ENCODE results near the gene PRC1. TPM values are rescaled to one million over a fixed set of nuclear protein-coding genes. Genes with fewer than 3 reads are reported as not detected.
"Not testable (repeated sequence)": the region's sequence is repeated elsewhere in the genome, so short reads cannot be mapped to it uniquely, and the experiment has no call there.

PRC1 gene
- polyA plus RNA-seq, 1 donor: 40.0 TPM

DNA sequence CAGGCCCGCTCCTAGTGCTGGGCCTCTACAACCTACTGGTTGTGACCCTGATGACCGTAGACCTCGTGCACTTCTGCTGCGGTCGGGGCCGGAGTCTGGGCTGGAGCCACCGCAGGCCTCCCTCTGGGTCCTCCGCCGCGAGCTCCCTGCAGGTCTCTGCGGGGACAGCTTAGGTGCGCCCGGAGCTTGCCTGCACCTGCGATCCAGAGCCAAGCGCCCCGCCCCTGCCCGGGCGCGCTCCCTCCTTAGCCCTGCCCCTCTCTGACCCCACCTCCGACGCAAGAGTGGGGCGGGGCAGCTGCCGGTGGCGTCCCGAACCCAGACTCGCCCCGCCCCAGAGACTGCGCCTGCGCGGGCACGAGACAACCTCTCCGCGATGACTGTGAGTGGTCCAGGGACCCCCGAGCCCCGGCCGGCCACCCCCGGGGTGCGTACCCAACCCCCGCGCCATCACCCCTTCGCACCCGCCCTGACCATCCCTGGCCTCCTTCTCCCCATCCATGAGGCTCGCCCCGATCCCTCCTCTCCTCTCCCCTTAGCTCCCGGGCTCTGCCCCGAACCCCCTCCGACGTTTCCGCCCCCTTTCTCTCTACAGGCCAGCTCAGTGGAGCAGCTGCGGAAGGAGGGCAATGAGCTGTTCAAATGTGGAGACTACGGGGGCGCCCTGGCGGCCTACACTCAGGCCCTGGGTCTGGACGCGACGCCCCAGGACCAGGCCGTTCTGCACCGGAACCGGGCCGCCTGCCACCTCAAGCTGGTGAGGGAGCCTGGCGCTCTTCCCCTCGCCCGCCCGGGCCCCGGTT lies 59.2 kb downstream of the PRC1 start, which contains the start of gene UNC45A:
TSS of gene UNC45A (plus strand) at position 337 of the 803 bp plus-strand sequence. CDS start at position 377, 40 bp downstream.
- H3K36me3 ChIP-seq (ENCODE audit: control insufficient read depth, insufficient read depth, low read length): peaks cover 22% of the 10 kb centered on the region
- H3K9me3 ChIP-seq (ENCODE audit: control insufficient read depth, low read depth, low read length): no peaks in the 10 kb centered on the region
- WGBS (ENCODE audit: insufficient coverage, low lambda C conversion rate): no CpG with 5 or more reads among the region's 65 CpGs
- H3K4me3 ChIP-seq (ENCODE audit: low read length): peak within 1 kb of the TSS; percentile 85
- peaks cover 31% of the 10 kb centered on the region for H3K4me1 ChIP-seq (ENCODE audit: control insufficient read depth, insufficient read depth, low read length)
- DNase-seq: peak; percentile 95 to 96
- H3K27ac ChIP-seq (ENCODE audit: low read length): peak within 1 kb of the TSS; percentile 69
- H3K27me3 ChIP-seq (ENCODE audit: control insufficient read depth, insufficient read depth, low read length): no peaks in the 10 kb centered on the region

DNA sequence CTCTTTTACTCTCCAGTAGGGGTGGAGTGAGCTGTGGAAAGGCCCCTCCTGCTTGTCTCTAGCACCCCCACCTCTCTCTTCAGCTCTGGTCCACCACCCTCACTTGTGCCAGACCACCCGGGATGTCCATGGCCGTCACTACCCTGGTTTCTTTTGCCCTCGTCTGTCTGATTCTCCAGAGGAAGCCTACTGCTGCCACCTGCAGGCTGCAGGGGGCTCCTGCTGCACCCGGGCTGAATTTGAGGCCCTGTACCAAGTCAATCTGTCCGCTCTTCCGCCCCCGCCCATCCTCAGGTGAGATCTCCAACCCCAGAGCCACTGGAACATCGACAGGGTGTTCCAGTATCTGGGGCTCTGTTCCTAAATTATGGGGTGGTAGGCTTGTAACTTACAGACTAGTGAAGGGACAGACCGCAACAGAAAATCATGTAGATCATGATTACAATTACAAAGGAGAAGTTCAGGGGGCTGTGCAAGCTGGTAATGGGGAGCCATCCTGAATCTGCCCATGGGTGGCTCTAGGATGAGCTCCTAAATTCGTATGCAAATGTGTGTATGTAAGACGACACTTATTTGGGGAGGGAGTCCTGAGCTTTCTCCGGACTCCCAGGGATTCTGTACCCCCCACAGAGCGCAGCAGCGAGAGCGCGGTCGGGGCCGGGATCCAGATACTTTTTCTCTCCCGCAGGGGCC lies 59.9 kb downstream of the PRC1 start:
- DNase-seq: peak; percentile 85 to 86
- no peaks in the 10 kb centered on the region for H3K9me3 ChIP-seq (ENCODE audit: control insufficient read depth, low read depth, low read length)
- H3K27ac ChIP-seq (ENCODE audit: low read length): peak overlapping the region; percentile 69
- WGBS (ENCODE audit: insufficient coverage, low lambda C conversion rate): no CpG with 5 or more reads among the region's 19 CpGs
- no peaks in the 10 kb centered on the region for H3K27me3 ChIP-seq (ENCODE audit: control insufficient read depth, insufficient read depth, low read length)
- H3K36me3 ChIP-seq (ENCODE audit: control insufficient read depth, insufficient read depth, low read length): peaks cover 14% of the 10 kb centered on the region
- H3K4me1 ChIP-seq (ENCODE audit: control insufficient read depth, insufficient read depth, low read length): peaks cover 31% of the 10 kb centered on the region
- H3K4me3 ChIP-seq (ENCODE audit: low read length): peak overlapping the region; percentile 85

DNA sequence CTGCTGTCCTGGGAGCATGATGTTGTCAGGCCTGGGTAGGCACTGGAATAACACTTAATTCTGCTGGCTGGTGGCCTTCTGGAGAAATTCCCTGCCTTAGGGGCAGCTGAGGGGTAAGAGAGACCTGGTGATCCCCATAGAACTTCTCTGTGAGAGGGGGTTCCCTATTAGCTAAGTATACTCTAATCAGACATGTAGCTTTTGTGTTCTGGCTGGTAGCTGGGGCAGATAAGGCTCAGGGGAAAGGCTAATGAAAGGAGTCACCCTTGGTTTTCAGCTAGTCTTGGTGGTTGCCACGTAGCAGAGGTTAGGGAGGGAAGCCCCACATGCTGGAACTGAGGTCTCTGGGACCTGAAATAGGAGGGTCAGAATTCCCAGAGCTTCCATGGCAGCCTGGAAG lies 61.0 kb downstream of the PRC1 start:
- no peak overlapping the region for H3K27ac ChIP-seq (ENCODE audit: low read length)
- no peak overlapping the region for H3K4me3 ChIP-seq (ENCODE audit: low read length)
- no CpG with 5 or more reads among the region's 1 CpG for WGBS (ENCODE audit: insufficient coverage, low lambda C conversion rate)
- H3K9me3 ChIP-seq (ENCODE audit: control insufficient read depth, low read depth, low read length): no peaks in the 10 kb centered on the region
- peaks cover 31% of the 10 kb centered on the region for H3K4me1 ChIP-seq (ENCODE audit: control insufficient read depth, insufficient read depth, low read length)
- no peaks in the 10 kb centered on the region for H3K27me3 ChIP-seq (ENCODE audit: control insufficient read depth, insufficient read depth, low read length)
- peaks cover 8% of the 10 kb centered on the region for H3K36me3 ChIP-seq (ENCODE audit: control insufficient read depth, insufficient read depth, low read length)
- DNase-seq: no peak

DNA sequence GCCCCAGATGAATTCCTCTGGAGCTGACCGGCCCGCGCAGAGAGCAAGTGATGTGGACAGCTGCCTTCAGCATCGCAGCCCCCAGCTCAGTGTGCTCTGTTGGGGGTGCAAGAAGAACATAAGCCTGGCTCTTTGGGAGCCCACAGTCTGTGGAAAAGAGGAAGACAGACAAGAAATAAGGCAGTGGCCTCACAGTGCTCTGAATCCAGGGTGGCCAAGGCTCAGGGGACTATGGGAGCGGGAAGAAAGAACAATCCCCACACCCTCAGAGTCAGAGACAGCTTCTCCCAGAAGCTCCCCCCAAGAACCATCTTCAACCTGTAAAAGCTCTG lies 61.7 kb downstream of the PRC1 start:
- no peak overlapping the region for H3K4me3 ChIP-seq (ENCODE audit: low read length)

DNA sequence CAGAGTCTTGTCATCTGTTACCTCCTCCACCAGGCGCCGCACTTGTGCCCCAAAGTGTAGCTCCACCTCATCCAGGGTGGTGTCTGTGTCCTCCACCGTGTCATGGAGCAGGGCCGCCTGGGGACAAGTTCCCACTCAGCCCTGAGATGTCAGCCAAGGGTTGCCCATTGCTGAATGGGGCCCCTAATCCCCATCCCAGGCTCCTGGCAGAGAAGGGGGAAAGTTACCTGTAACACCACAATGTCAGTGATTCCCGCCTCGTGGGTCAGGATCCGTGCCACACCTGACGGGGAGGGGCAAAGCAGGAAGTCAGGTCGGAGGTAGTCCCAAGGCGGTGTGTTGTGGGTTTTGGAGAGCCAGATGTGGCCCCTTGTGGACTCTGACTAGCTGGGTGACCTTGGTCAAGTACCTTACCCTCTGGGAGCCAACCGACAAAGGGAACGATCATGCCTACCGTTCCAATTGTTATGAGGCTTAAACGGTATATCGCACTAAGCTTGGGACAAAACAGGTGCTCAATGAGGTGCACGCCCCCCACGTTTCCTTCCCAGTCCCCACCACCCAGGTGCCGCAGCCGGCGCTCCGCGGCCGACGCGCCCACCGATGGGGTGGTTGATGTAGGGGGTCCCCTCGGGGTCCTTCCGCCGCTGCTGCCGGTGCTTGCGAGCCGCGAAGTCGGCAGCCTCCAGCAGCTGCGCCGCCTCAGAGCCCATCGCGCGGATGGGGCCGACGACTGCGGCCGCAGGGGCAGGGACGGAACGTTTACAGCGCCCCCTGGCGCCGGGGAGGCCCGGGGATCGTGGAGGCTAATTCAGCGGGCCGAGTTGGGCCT lies 62.3 kb downstream of the PRC1 start, which contains the start of gene HDDC3:
TSS of gene HDDC3 (minus strand) at position 722 of the 832 bp plus-strand sequence. CDS start at position 713, 9 bp downstream.
- H3K27ac ChIP-seq (ENCODE audit: low read length): peak within 1 kb of the TSS; percentile 78
- H3K4me1 ChIP-seq (ENCODE audit: control insufficient read depth, insufficient read depth, low read length): peaks cover 31% of the 10 kb centered on the region
- H3K27me3 ChIP-seq (ENCODE audit: control insufficient read depth, insufficient read depth, low read length): no peaks in the 10 kb centered on the region
- H3K36me3 ChIP-seq (ENCODE audit: control insufficient read depth, insufficient read depth, low read length): peaks cover 3% of the 10 kb centered on the region
- peak within 1 kb of the TSS; percentile 62 for H3K4me3 ChIP-seq (ENCODE audit: low read length)
- WGBS (ENCODE audit: insufficient coverage, low lambda C conversion rate): no CpG with 5 or more reads among the region's 52 CpGs
- peak; percentile 83 to 93 for DNase-seq
- H3K9me3 ChIP-seq (ENCODE audit: control insufficient read depth, low read depth, low read length): no peaks in the 10 kb centered on the region

More for the DNA sequence above, 61.7 kb downstream of the PRC1 start:
- Histone ChIP-seq H3K27ac (ENCODE audit: low read length) (peak overlapping the region; percentile 78), H3K9me3 (ENCODE audit: control insufficient read depth, low read depth, low read length) (no peaks in the 10 kb centered on the region), H3K36me3 (ENCODE audit: control insufficient read depth, insufficient read depth, low read length) (peaks cover 3% of the 10 kb centered on the region), H3K27me3 (ENCODE audit: control insufficient read depth, insufficient read depth, low read length) (no peaks in the 10 kb centered on the region), H3K4me1 (ENCODE audit: control insufficient read depth, insufficient read depth, low read length) (peaks cover 31% of the 10 kb centered on the region)
- no CpG with 5 or more reads among the region's 5 CpGs for WGBS (ENCODE audit: insufficient coverage, low lambda C conversion rate)
- DNase-seq: no peak

DNA sequence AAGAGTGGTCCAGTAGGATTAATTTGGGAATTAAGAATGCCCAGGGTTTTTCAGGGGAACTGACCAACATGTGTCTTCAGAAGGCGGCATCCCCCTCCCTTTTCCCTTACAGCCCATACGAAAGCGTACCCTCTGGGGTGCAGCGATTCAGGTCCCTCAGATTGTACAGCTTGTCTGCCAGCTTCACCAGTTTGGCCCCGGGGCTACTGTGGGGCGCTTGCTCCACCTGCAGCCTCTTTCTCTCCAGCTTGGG lies 62.8 kb downstream of the PRC1 start:
- Histone ChIP-seq H3K9me3 (ENCODE audit: control insufficient read depth, low read depth, low read length) (no peaks in the 10 kb centered on the region), H3K4me1 (ENCODE audit: control insufficient read depth, insufficient read depth, low read length) (peaks cover 31% of the 10 kb centered on the region), H3K27ac (ENCODE audit: low read length) (peak overlapping the region; percentile 78), H3K4me3 (ENCODE audit: low read length) (peak overlapping the region; percentile 62), H3K36me3 (ENCODE audit: control insufficient read depth, insufficient read depth, low read length) (no peaks in the 10 kb centered on the region), H3K27me3 (ENCODE audit: control insufficient read depth, insufficient read depth, low read length) (no peaks in the 10 kb centered on the region)
- DNase-seq: no peak
- no CpG with 5 or more reads among the region's 6 CpGs for WGBS (ENCODE audit: insufficient coverage, low lambda C conversion rate)

DNA sequence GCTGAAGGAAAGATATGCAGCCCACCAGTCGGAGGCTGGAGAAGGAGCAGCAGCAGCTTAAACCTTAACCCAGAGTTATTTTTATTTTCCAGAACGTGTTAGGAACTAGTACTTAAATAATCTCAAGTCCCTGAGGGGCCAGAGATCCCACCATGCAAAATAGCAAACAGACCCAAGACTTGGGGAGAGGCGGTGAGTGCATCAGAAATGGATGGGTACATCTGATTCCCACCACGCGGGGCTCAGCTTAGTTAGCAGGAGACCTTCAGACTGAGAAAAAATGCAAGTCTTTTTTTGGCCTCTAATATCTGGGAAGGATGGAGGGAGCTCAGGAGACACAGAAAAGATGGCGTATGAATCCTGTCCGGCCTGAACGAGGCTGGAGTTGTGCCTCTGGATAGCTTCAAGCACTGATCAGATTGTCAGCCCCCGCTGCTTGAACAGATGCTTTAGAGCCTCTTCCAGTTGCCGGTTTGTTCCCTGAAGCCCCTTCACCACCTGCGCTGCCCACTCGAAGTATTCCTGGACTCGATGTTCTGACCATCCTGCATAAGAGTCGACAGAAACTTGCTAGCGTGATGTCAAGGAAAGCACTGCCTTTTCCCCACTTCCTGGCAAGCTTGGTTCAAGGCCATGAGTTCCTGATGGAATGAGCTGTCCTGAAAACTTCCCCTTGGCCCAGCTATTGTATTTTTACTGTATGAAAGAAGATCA lies 63.3 kb downstream of the PRC1 start:
- H3K27ac ChIP-seq (ENCODE audit: low read length): peak overlapping the region; percentile 86
- no peak overlapping the region for H3K4me3 ChIP-seq (ENCODE audit: low read length)
- H3K4me1 ChIP-seq (ENCODE audit: control insufficient read depth, insufficient read depth, low read length): peaks cover 26% of the 10 kb centered on the region
- no peak for DNase-seq
- H3K36me3 ChIP-seq (ENCODE audit: control insufficient read depth, insufficient read depth, low read length): no peaks in the 10 kb centered on the region
- no peaks in the 10 kb centered on the region for H3K27me3 ChIP-seq (ENCODE audit: control insufficient read depth, insufficient read depth, low read length)
- H3K9me3 ChIP-seq (ENCODE audit: control insufficient read depth, low read depth, low read length): no peaks in the 10 kb centered on the region
- no CpG with 5 or more reads among the region's 15 CpGs for WGBS (ENCODE audit: insufficient coverage, low lambda C conversion rate)

DNA sequence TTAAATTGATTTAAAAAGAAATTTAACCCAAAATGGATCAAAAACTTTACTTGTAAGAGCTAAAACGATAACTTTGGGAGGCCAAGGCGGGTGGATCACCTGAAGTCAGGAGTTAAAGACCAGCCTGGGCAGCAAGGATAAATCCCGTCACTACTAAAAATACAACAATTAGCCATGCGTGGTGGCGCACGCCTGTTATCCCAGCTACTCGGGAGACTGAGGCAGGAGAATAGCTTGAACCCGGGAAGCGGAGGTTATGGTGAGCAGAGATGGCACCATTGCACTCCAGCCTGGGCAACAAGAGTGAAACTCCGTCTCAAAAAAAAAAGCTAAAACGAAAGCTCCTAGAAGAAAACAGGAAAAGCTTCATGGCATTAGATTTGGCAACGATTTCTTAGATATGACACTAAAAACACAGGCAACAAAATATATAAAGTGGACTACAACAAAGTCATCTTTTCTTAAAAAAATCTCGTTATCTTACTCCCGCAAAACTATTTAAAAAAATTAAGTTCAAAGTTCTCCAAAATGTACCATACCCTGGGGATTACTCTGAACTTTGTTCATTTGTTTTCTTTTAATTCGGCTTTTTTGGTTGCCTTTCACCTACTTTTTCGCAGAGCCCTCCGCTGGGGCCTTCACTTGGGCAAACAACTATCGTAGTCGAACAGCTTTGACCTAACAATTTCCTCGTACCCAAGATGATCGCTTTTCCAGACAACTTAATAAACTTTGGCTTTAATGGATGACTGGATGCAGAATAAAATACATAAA lies 64.9 kb downstream of the PRC1 start:
- Histone ChIP-seq H3K4me3 (ENCODE audit: low read length) (peak overlapping the region; percentile 82), H3K27ac (ENCODE audit: low read length) (peak overlapping the region; percentile 86), H3K9me3 (ENCODE audit: control insufficient read depth, low read depth, low read length) (no peaks in the 10 kb centered on the region), H3K27me3 (ENCODE audit: control insufficient read depth, insufficient read depth, low read length) (no peaks in the 10 kb centered on the region), H3K4me1 (ENCODE audit: control insufficient read depth, insufficient read depth, low read length) (peaks cover 19% of the 10 kb centered on the region), H3K36me3 (ENCODE audit: control insufficient read depth, insufficient read depth, low read length) (no peaks in the 10 kb centered on the region)
- peak in 1 of 2 donors; percentile 21 for DNase-seq
- 38% methylated on average over 5 of the region's 21 CpGs for WGBS (ENCODE audit: insufficient coverage, low lambda C conversion rate)

DNA sequence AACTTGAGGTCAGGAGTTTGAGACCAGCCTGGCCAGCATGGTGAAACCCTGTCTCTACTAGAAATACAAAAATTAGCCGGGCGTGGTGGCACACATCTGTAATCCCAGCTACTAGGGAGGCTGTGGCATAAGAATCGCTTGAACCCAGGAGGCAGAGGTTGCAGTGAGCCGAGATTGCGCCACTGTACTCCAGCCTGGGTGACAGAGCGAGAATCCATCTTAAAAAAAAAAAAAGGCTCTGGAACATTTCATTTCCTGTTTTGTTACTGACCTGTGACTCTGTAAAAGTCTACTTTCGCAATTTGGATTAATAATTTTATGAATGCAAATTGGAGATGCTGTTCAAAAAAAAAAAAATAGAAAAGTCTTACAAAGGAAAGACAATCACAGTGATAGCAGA lies 66.2 kb downstream of the PRC1 start:
- peaks cover 12% of the 10 kb centered on the region for H3K4me1 ChIP-seq (ENCODE audit: control insufficient read depth, insufficient read depth, low read length)
- WGBS (ENCODE audit: insufficient coverage, low lambda C conversion rate): 100% methylated on average over 1 of the region's 7 CpGs
- H3K27ac ChIP-seq (ENCODE audit: low read length); DNase-seq; H3K27me3 ChIP-seq (ENCODE audit: control insufficient read depth, insufficient read depth, low read length); H3K36me3 ChIP-seq (ENCODE audit: control insufficient read depth, insufficient read depth, low read length); H3K4me3 ChIP-seq (ENCODE audit: low read length); H3K9me3 ChIP-seq (ENCODE audit: control insufficient read depth, low read depth, low read length): not testable (repeated sequence)

Data from large intestine (tissue), 3 donors.